Hepatocyte (in vitro differentiated cells): ENCODE data around the gene CCR1.

Experiments
- EZH2phosphoT487 ChIP-seq: fragments of 200-600 bp; sonication (generic); IDR thresholded peaks from one replicate; pipeline ENCODE4 v1.6.1; 2018; ENCODE audit warnings: antibody characterized with exemption, mild to moderate bottlenecking, low read depth, moderate library complexity; ENCODE audit not compliant: unreplicated experiment, severe bottlenecking
- TF ChIP-seq, protein P1 (sequence below): fragments of 200-600 bp; sonication (generic); IDR thresholded peaks from 2 replicates; pipeline ENCODE4 v1.5.1; 2016; ENCODE audit warnings: antibody characterized with exemption, mild to moderate bottlenecking; ENCODE audit not compliant: poor library complexity

DNA sequence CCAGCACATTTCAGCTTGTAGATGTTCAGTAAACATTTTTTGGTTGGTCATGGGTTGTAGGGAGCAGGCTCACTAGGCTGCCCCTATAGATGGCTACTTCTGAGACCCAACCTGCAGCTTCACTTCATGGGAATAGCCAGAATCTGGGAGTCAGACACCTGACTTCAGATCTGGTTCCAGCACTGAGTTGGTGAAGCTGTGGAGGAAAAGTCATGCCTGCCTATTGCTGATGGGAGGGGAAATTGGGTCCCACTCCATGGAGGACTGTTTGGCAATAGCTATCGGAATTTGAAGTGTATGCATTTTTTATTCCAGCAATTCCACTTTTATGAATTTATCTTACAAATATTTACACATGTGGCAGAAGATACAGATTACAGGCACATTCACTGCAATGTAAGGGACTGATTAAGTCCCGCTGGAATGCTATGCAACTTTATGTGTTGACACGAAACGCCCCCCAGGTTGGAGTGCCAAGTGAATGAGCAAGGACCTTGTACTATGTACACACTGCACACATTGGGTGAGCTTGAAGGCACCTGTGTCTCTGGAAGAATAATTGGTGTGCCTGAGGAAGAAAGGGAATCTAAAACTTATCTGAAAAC lies 7.8 kb upstream of the CCR1 start:
- TF ChIP-seq, protein P1, sequence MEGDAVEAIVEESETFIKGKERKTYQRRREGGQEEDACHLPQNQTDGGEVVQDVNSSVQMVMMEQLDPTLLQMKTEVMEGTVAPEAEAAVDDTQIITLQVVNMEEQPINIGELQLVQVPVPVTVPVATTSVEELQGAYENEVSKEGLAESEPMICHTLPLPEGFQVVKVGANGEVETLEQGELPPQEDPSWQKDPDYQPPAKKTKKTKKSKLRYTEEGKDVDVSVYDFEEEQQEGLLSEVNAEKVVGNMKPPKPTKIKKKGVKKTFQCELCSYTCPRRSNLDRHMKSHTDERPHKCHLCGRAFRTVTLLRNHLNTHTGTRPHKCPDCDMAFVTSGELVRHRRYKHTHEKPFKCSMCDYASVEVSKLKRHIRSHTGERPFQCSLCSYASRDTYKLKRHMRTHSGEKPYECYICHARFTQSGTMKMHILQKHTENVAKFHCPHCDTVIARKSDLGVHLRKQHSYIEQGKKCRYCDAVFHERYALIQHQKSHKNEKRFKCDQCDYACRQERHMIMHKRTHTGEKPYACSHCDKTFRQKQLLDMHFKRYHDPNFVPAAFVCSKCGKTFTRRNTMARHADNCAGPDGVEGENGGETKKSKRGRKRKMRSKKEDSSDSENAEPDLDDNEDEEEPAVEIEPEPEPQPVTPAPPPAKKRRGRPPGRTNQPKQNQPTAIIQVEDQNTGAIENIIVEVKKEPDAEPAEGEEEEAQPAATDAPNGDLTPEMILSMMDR = no peak
- TF ChIP-seq EZH2phosphoT487 = no peak
